HL-60 (cell line): ENCODE results near the gene VPS41.

Experiments used
- GABPA ChIP-seq: IDR thresholded peaks from 2 replicates; pipeline ENCODE4 v1.6.1; 2012; ENCODE audit warnings: low read depth
- POLR2AphosphoS5 ChIP-seq: IDR thresholded peaks from 2 replicates; pipeline ENCODE4 v1.6.1; 2012; ENCODE audit warnings: low read depth
- SPI1 ChIP-seq: IDR thresholded peaks from 2 replicates; pipeline ENCODE4 v1.6.1; 2012; ENCODE audit warnings: low read depth, mild to moderate bottlenecking, borderline replicate concordance
- TF ChIP-seq, protein P1 (sequence below): IDR thresholded peaks from one replicate; pipeline ENCODE4 v1.5.1; 2011; ENCODE audit warnings: low read length, control low read depth, inconsistent platforms; ENCODE audit not compliant: insufficient read depth

DNA sequence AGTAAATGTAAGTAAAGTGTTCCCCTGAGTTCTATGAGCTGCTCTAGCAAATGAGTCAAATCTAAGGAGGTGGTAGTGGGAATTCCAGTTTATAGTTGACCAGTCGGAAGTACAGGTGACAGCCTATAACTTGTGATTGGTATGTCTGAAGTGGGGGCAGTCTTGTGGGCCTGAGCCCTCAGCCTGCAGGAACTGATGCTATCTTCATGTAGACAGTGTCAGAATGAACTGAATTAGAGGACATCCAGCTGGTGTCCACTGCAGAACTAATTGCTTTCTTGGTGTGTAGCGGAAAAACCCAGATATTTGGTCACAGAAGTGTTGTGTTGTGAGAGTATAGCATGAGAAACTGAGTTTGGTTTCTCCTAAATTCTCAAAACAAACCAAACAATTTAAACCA, 150.0 kb downstream of the VPS41 start:
- TF ChIP-seq, protein P1, sequence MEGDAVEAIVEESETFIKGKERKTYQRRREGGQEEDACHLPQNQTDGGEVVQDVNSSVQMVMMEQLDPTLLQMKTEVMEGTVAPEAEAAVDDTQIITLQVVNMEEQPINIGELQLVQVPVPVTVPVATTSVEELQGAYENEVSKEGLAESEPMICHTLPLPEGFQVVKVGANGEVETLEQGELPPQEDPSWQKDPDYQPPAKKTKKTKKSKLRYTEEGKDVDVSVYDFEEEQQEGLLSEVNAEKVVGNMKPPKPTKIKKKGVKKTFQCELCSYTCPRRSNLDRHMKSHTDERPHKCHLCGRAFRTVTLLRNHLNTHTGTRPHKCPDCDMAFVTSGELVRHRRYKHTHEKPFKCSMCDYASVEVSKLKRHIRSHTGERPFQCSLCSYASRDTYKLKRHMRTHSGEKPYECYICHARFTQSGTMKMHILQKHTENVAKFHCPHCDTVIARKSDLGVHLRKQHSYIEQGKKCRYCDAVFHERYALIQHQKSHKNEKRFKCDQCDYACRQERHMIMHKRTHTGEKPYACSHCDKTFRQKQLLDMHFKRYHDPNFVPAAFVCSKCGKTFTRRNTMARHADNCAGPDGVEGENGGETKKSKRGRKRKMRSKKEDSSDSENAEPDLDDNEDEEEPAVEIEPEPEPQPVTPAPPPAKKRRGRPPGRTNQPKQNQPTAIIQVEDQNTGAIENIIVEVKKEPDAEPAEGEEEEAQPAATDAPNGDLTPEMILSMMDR: no peak
- no peak for TF ChIP-seq SPI1
- no peak for TF ChIP-seq POLR2AphosphoS5
- no peak for TF ChIP-seq GABPA
